Endothelial cell (in vitro differentiated cells): Measurements from ENCODE around the gene CAMK1D. TPM values are rescaled to one million over a fixed set of nuclear protein-coding genes. Genes with fewer than 3 reads are reported as not detected.

Experiments
- DNase-seq: peaks from one replicate; pipeline ENCODE4 v3.0.0; 2021; ENCODE audit warnings: low spot score
- H3K27ac Mint-ChIP-seq: one replicate; pipeline ENCODE4 v1.8.0; 2021; ENCODE audit warnings: mixed read lengths, inconsistent platforms; ENCODE audit not compliant: unreplicated experiment
- H3K27me3 Mint-ChIP-seq: one replicate; pipeline ENCODE4 v1.8.0; 2021; ENCODE audit warnings: mild to moderate bottlenecking, moderate library complexity, mixed read lengths, inconsistent platforms; ENCODE audit not compliant: unreplicated experiment
- H3K36me3 Mint-ChIP-seq: one replicate; pipeline ENCODE4 v1.8.0; 2021; ENCODE audit warnings: mild to moderate bottlenecking, low read depth, mixed read lengths, inconsistent platforms; ENCODE audit not compliant: unreplicated experiment
- H3K4me1 Mint-ChIP-seq: one replicate; pipeline ENCODE4 v1.8.0; 2021; ENCODE audit warnings: mild to moderate bottlenecking, mixed read lengths, inconsistent platforms; ENCODE audit not compliant: unreplicated experiment
- H3K4me3 Mint-ChIP-seq: one replicate; pipeline ENCODE4 v1.8.0; 2021; ENCODE audit warnings: mild to moderate bottlenecking, mixed read lengths, inconsistent platforms; ENCODE audit not compliant: unreplicated experiment
- H3K9me3 Mint-ChIP-seq: one replicate; pipeline ENCODE4 v1.8.0; 2021; ENCODE audit warnings: mixed read lengths, inconsistent platforms; ENCODE audit not compliant: unreplicated experiment
- CTCF ChIP-seq: fragments of 200-600 bp; sonication (generic); IDR thresholded peaks from one replicate; pipeline ENCODE4 v1.5.0; 2021; ENCODE audit warnings: antibody characterized with exemption; ENCODE audit not compliant: unreplicated experiment
- total RNA-seq: library from RNA; stranded (reverse); fragmentation: NEBNext Ultra II Directional; extraction: Animal tissue kit (Norgen Biotek cat#: 25700); gene quantifications from one replicate; pipeline ENCODE4 v1.2.1, GENCODE V29; 2021; ENCODE audit not compliant: unreplicated experiment

CAMK1D gene
- total RNA-seq, 1 donor from 2014 or later = 4.1 TPM

GRCh38 chr10:12563489-12563888, 214.1 kb downstream of the CAMK1D start:
- Mint-ChIP-seq H3K4me3 (no peak overlapping the region), H3K4me1 (peaks cover 5% of the 10 kb centered on the region), H3K36me3 (no peaks in the 10 kb centered on the region), H3K9me3 (no peaks in the 10 kb centered on the region), H3K27me3 (peaks cover 4% of the 10 kb centered on the region), H3K27ac (no peak overlapping the region)
- TF ChIP-seq CTCF = no peak
- no peak for DNase-seq

- Mint-ChIP-seq H3K27ac (no peak overlapping the region), H3K27me3 (peaks cover 4% of the 10 kb centered on the region), H3K4me3 (no peak overlapping the region), H3K9me3 (no peaks in the 10 kb centered on the region), H3K36me3 (no peaks in the 10 kb centered on the region), H3K4me1 (peaks cover 5% of the 10 kb centered on the region)
- DNase-seq = no peak
- TF ChIP-seq CTCF = no peak
These were observed 214.8 kb downstream of the CAMK1D start for GRCh38 chr10:12564173-12564572.

- no peak for TF ChIP-seq CTCF
- Mint-ChIP-seq H3K4me3 (no peak overlapping the region), H3K4me1 (peaks cover 5% of the 10 kb centered on the region), H3K27ac (no peak overlapping the region), H3K36me3 (no peaks in the 10 kb centered on the region), H3K9me3 (no peaks in the 10 kb centered on the region), H3K27me3 (peaks cover 7% of the 10 kb centered on the region)
- no peak for DNase-seq
These were observed 217.1 kb downstream of the CAMK1D start for GRCh38 chr10:12566161-12567115.

GRCh38 chr10:12568391-12569009, 219.2 kb downstream of the CAMK1D start:
- no peak for DNase-seq
- no peak for TF ChIP-seq CTCF
- Mint-ChIP-seq H3K4me3 (no peak overlapping the region), H3K27ac (no peak overlapping the region), H3K27me3 (peaks cover 3% of the 10 kb centered on the region), H3K9me3 (no peaks in the 10 kb centered on the region), H3K4me1 (no peaks in the 10 kb centered on the region), H3K36me3 (no peaks in the 10 kb centered on the region)

- TF ChIP-seq CTCF = no peak
- no peak overlapping the region for H3K27ac Mint-ChIP-seq
- no peaks in the 10 kb centered on the region for H3K36me3 Mint-ChIP-seq
- H3K27me3 Mint-ChIP-seq = peaks cover 4% of the 10 kb centered on the region
- no peak for DNase-seq
- H3K4me3 Mint-ChIP-seq = no peak overlapping the region
- no peaks in the 10 kb centered on the region for H3K4me1 Mint-ChIP-seq
- no peaks in the 10 kb centered on the region for H3K9me3 Mint-ChIP-seq
These were observed 222.9 kb downstream of the CAMK1D start for GRCh38 chr10:12572281-12572680.
